ENCODE measurements around the gene SP6. TPM values are rescaled to one million over a fixed set of nuclear protein-coding genes. Genes with fewer than 3 reads are reported as not detected.

SP6 gene
- total RNA-seq, 2 experiments from 2014 or later: not detected

DNA sequence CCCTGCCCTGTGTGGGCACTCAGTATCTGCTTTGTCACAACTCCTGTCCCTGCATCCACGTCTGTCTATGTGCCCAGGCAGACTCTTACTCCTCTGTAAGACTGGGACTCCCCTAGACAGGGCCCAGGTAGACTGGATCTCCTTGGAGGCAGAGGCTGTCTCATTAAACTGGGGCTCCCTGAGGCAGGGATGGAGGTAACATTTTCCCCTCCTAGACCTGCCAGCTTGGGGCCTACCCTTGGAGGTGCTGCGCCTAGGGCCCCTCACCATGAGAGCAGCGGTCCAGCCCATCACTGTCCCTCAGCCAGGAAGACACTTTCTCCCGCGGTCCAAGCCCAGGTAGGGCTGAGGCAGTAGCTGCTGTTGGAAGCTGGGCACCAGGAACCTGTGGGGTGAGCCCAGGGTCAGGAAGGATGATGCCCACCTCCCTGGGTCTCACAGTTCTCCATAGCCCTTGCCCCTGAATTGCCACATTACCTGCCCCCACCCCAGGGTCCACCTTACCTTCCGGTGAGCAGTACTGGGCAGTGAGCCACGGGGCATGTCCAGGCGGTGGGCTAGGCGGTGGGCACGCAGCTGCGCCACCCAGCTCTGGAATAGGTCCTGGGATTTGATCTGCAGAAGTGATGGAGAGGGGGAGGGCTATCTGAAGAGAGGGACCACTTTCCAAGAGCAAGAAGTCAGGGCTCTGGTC lies 32.8 kb downstream of the SP6 start:
- Mint-ChIP-seq H3K36me3 (peaks cover 2% of the 10 kb centered on the region), H3K9me3 (no peaks in the 10 kb centered on the region), H3K27me3 (no peaks in the 10 kb centered on the region), H3K4me3 (no peak overlapping the region), H3K4me1 (peaks cover 18% of the 10 kb centered on the region), H3K27ac (no peak overlapping the region)
- DNase-seq: no peak

DNA sequence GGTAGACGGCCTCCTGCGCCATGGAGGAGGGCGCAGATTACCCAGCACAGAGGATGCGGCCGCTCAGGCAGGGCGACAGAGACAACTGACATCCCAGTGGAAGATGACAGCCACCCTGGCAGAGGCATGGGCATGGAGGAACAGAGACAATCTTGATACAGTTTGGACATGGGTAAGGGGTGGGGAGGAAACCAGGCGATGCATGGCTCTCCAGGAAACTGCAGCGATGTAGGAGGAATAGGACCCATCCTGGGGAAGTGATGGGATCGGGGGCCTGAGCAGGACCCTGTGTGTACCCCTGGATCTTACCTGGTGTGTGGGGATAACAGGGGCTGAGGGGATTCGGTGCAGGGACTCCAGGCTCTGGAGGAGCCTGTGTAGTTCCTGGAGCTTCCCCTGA lies 34.0 kb downstream of the SP6 start:
- Mint-ChIP-seq H3K27ac (no peak overlapping the region), H3K36me3 (peaks cover 2% of the 10 kb centered on the region), H3K4me3 (no peak overlapping the region), H3K9me3 (no peaks in the 10 kb centered on the region), H3K27me3 (no peaks in the 10 kb centered on the region), H3K4me1 (peaks cover 11% of the 10 kb centered on the region)
- DNase-seq: no peak

DNA sequence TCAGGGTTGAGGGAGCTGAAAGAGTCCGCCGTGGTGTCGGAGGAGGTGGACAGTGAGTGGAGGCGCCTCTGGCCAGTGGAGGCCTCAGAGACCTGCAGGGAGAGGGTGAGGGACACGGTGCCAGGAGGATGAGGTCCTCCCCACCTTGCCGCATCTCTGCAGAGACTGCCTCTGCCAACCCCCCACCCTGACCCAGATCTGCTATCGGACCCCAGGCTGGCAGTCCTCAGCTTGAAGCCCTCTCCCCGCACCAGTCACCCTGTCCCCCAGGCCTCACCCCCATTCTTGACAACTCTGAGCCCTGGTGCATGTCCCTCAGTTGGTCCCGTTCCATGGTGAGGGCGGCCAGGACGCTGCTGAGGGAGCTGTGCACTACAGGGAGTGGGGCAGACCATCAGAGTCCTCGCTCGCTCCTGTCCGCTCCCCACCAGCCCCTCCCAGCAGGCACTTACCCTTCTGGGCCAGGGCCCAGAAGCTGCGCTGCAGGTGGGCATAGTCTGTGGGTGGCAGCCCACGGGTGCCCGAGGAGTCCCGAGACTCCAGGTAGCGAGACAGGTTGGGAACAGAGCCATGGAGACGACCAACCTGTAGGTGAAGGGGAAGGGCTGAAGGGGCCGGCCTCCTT lies 34.7 kb downstream of the SP6 start:
- H3K9me3 Mint-ChIP-seq: no peaks in the 10 kb centered on the region
- peaks cover 9% of the 10 kb centered on the region for H3K4me1 Mint-ChIP-seq
- no peak for DNase-seq
- no peak overlapping the region for H3K4me3 Mint-ChIP-seq
- peaks cover 2% of the 10 kb centered on the region for H3K36me3 Mint-ChIP-seq
- no peaks in the 10 kb centered on the region for H3K27me3 Mint-ChIP-seq
- no peak overlapping the region for H3K27ac Mint-ChIP-seq

DNA sequence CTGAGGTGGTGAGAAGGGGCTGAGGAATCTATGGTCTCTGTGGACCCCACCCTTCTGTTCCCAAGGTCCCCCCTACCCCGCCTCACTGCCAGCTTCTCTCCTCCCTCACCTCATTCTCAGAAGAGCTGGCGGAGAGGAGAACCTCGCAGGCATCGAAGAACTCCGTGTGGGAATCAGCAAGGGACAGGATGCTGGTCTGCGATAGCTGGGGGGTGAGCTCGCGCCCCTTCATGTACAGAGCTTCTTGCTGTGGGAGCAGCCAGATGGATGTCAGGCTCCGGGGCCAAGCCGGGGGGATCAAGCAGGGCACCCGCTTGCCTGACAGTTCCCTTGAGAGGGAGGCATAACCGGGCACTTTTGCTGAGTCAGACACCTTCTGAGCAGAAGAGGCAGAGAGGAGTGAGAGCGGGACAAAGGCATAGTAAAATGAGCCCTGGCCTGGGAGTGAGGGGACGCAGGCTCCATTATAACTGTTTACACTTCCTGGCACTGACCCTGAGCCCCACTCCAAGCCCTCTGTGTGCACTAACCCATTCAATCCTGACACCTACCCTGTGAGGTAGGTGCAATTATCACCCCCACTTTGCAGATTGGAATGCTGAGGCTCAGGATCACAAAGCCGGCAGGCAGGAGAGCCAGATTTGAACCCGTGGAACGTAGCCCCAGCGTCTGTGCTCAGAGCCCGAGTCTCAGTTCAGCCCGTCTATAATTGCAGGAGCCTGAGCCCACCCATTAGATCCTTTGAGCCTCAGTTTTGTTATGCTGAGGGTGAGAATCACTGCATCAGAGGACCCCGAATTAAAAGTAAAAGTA lies 35.7 kb downstream of the SP6 start:
- no peak for DNase-seq
- Mint-ChIP-seq H3K9me3 (no peaks in the 10 kb centered on the region), H3K27me3 (no peaks in the 10 kb centered on the region), H3K4me1 (peaks cover 4% of the 10 kb centered on the region), H3K36me3 (peaks cover 2% of the 10 kb centered on the region), H3K27ac (no peak overlapping the region), H3K4me3 (no peak overlapping the region)

DNA sequence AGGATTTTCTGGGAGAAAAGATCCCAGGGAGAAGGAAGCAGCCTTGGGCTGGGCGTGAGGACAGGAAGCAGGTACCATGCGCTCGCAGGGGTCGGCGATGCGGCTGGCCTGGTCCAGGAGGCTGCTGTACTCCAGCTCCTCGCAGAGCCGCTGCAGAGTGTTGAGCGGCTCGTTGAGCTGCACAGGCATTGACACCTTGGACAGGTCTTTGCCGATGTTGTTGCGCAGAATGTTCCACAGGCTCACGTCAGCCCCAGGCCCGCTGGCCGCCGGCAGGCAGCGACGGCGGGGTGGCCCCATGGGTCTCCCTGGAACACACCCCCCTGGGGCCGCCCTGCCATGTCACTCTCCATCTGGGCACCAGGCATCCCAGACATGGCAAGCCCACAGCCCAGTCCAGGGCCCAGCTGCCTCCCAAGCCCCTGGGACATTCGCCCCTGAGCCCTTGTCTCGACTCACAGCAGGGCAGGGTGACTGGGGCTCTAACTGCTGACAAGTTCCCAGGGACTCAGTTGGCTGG lies 37.4 kb downstream of the SP6 start:
- Mint-ChIP-seq H3K4me3 (no peak overlapping the region), H3K9me3 (no peaks in the 10 kb centered on the region), H3K4me1 (peaks cover 7% of the 10 kb centered on the region), H3K36me3 (peaks cover 2% of the 10 kb centered on the region), H3K27me3 (no peaks in the 10 kb centered on the region), H3K27ac (no peak overlapping the region)
- DNase-seq: no peak

DNA sequence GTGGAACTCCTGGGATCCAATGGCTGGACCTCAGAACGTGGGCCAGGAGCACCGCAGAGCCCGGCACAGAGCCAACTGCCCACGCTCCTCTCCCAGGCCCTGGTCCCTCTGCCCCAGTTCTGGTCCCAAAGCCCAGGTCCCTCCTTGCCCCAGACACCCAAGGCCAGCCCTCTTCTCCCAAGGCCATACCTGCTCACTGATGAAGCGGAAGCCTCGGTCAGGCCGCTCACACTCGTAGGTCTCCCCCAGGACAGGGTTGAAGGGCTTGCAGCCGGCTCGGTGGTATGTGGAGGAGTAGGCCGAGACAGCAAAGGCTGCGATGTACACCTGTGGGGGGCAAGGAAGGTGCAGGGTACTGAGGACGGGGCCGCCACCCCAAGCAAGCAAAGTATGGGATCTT lies 37.9 kb downstream of the SP6 start:
- H3K4me3 Mint-ChIP-seq: no peak overlapping the region
- peaks cover 7% of the 10 kb centered on the region for H3K4me1 Mint-ChIP-seq
- no peaks in the 10 kb centered on the region for H3K27me3 Mint-ChIP-seq
- H3K9me3 Mint-ChIP-seq: no peaks in the 10 kb centered on the region
- DNase-seq: no peak
- H3K36me3 Mint-ChIP-seq: peaks cover 2% of the 10 kb centered on the region
- H3K27ac Mint-ChIP-seq: no peak overlapping the region

DNA sequence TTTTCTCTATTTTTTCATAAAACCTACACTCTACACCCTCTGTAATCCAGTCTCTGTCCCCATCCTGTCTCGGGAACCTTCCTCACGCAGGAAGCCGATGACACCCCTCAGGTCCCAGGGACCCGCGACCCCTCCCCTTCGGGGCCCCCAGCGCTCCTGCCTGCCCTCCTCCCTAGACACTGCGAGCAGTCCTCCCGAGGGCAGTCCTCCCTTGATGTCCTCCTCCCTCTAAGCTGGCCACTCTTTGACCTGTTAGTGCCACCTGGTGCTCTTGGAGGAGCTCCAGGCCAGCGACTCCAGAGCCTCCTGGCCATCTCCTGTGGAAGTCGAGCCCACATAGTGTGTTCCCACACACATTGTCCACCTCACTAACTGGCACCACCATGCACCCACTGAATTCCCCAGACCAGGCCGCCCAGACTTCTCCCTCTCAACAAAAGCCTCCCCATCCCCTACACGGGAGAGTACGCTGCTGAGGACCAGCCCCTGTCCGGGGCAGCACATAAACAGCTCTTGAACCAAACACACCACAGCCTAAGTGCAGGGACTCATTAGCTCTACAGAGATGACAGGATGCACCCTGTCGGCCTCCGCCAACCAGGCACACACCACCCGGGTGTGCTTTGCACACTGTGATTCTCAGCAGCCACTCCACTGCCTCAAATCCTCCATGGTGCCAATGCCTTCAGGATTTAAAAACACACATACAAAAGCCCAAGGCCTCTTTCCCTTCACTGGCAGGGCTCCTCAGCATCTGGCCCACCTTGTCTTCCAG lies 38.6 kb downstream of the SP6 start:
- H3K9me3 Mint-ChIP-seq: no peaks in the 10 kb centered on the region
- DNase-seq: no peak
- H3K27me3 Mint-ChIP-seq: no peaks in the 10 kb centered on the region
- peaks cover 2% of the 10 kb centered on the region for H3K36me3 Mint-ChIP-seq
- no peak overlapping the region for H3K27ac Mint-ChIP-seq
- peaks cover 7% of the 10 kb centered on the region for H3K4me1 Mint-ChIP-seq
- no peak overlapping the region for H3K4me3 Mint-ChIP-seq

DNA sequence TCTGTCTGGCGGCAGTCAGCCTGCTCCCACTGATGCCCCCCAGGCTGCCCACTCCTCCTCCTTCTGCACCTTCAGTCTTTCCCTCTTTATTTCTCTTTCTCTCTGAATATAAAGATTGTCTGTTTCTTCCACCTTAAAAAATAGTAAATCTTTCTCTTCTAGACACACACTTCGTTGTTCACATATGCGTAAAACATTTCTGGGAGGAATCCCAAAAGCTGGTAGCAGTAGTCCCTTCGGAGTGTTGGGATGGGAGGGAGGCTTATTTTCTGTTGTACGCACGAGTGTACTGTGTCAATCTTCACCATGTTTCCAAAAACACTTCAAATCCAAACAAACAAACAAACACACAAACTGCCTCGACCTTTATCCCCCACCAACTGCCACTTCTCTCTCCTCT lies 39.3 kb downstream of the SP6 start:
- no peak for DNase-seq
- Mint-ChIP-seq H3K36me3 (no peaks in the 10 kb centered on the region), H3K9me3 (no peaks in the 10 kb centered on the region), H3K27me3 (no peaks in the 10 kb centered on the region), H3K4me3 (no peak overlapping the region), H3K4me1 (peaks cover 7% of the 10 kb centered on the region), H3K27ac (peak overlapping the region; percentile 21)

DNA sequence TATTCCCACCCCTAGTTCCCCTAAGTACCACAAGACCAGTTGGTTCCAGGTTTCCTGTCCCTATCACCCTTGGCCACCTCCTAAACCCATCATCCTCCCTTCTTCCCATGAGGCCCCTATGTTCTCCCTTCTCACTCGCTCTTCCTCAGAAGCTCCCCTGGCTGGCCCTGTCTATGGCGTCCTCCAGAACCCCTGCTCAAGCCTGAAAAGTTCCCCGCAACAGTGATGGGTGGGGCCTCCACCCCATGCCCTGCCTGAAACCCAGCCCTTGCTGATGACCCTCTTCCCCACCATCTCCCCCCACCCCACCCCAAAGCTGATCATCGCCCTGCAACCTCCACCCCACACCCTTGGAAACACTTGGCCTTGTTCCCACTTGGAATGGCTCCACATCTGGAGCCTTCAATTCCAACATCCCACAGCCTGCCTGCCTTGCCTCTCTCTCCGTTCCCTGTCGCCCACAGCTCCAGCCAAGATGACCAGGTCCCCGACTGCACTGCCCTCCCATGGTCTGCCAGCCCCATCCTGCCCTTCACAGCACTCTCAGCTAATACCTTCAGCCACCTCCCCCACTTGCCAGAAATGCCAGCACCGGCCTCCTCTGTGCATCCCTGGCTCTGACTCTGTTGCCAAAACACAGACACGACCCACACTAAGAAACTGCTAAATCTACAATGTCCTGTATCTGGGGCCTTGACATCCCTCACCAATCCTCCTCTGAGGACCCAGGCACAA lies 39.9 kb downstream of the SP6 start:
- peak overlapping the region; percentile 43 for H3K27ac Mint-ChIP-seq
- no peaks in the 10 kb centered on the region for H3K36me3 Mint-ChIP-seq
- no peaks in the 10 kb centered on the region for H3K27me3 Mint-ChIP-seq
- no peak overlapping the region for H3K4me3 Mint-ChIP-seq
- H3K4me1 Mint-ChIP-seq: peaks cover 7% of the 10 kb centered on the region
- H3K9me3 Mint-ChIP-seq: no peaks in the 10 kb centered on the region
- no peak for DNase-seq

DNA sequence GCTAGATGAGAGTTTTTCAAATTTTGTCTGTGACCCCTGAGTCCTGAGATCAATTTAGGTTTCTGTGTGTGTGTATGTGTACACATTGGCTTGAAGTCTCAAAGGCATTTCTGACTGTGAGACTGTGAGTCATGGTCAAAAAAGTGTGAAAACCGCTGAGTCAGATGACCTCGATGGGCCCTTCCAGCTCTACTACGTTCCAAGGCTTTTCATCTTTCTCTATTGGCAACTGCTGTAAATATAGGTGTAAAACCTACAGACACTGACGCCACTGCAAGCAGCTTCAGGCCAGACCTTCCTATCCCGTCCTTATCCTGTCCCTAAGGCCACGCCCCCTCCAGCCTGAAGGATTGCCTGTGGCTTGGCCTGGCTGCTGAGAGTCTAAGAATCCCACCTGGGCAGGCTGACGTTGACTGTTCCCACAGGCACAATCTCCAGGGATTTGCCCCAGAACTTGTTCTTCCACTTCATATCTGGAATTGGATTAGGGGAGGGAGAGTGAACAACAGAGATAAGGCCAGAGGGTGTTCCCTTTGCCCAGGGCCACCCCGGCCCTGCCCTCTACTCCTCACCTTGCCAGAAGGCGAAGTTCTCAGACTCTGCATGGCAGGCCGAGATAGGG lies 40.7 kb downstream of the SP6 start:
- DNase-seq: no peak
- Mint-ChIP-seq H3K4me3 (no peak overlapping the region), H3K36me3 (no peaks in the 10 kb centered on the region), H3K9me3 (no peaks in the 10 kb centered on the region), H3K27ac (peak overlapping the region; percentile 54), H3K27me3 (no peaks in the 10 kb centered on the region), H3K4me1 (peaks cover 7% of the 10 kb centered on the region)

DNA sequence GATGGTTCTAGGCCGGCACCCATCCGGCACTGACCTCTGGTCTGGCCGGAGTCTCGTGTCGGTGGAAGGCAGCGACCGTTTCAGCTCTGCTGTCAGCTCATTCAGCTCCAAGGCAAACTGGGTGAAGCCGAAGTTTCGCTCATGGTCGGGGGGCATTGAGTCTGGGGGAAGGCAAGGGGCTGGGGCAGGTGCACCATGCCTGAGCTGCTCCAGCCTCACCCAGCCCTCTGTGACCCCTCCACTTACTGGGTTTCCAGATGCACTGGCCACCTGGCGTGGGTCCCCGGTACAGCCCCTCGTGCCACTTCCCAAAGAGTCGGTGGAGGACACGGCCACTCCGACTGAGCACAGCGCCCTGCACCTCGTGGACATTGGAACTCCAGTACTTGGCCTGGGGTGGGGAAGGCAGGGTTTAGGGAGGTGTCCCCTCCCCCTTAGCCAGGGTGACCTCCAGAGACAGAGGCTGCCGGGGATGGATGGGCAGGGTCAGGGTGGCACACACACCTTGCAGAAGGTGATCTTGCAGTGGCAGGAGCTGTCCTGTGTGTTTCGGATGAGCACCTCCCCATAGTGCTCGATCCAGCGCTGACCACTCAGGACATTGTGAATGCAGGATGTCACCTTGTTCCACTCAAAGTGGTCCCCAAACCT lies 42.0 kb downstream of the SP6 start:
- no peaks in the 10 kb centered on the region for H3K36me3 Mint-ChIP-seq

DNA sequence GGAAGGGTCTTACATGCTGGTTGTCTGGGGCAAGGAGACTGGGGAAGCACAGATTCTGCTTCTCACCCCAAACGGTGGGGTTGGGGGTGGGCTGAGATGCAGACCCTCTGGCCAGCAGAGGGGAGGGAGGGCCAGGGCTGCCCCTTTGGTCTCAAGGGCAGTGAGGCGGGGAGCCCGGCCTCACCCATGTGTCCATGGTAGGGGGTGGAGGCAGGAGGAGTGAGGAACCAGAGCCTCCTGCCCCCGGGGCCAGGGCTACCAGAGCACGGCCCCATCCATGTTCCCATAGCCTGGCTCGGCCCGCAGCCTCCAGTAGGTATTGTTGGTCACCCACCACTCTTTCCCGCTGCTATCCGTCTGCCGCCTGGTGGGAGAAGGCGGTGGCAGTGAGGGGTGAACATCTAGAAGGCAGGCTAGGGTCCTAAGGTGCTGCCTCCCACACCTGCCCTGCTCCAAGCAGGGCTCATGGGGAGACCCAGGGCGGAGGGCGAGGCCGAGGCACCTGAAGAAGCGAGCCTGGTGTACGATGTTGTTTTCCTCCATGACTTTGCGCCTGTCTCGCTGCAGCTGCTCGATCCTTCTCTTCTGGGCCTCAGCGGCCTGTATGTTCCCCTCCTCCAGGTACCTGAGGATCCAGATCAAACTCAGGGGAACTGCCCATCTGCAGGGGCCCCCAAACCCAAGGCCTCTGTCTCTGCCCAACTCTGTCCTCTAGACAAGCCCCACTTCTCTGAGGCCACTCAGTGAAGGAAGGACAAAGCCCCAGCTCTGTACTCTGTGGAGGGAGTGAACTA lies 42.7 kb downstream of the SP6 start:
- no peaks in the 10 kb centered on the region for H3K27me3 Mint-ChIP-seq
- H3K9me3 Mint-ChIP-seq: no peaks in the 10 kb centered on the region
- H3K27ac Mint-ChIP-seq: no peak overlapping the region
- no peak for DNase-seq
- H3K4me1 Mint-ChIP-seq: peaks cover 7% of the 10 kb centered on the region
- H3K36me3 Mint-ChIP-seq: no peaks in the 10 kb centered on the region
- no peak overlapping the region for H3K4me3 Mint-ChIP-seq

More for the DNA sequence above, 42.0 kb downstream of the SP6 start:
- DNase-seq: no peak
- no peak overlapping the region for H3K27ac Mint-ChIP-seq
- H3K4me3 Mint-ChIP-seq: no peak overlapping the region
- no peaks in the 10 kb centered on the region for H3K27me3 Mint-ChIP-seq
- no peaks in the 10 kb centered on the region for H3K9me3 Mint-ChIP-seq
- peaks cover 7% of the 10 kb centered on the region for H3K4me1 Mint-ChIP-seq

DNA sequence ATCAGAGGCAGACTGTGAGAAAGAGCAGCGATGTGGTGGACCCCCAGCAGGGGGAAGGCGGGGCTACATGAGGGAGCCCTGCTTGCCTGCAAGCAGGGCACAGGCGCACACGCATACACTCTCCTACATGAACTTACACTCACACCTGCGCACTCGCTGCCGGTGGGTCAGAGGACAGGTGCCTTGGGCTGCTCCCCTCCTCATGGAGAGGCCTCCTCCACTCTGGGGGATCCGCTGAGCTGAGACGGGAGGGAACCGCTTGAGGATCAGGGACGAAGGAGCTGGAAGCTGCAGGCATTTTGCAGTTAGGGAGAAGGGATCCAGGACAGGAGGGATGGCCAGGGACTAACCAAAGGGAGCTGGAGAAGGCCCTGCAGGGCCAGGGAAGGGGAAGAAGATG lies 43.5 kb downstream of the SP6 start:
- Mint-ChIP-seq H3K9me3 (no peaks in the 10 kb centered on the region), H3K4me3 (no peak overlapping the region), H3K36me3 (no peaks in the 10 kb centered on the region), H3K27me3 (no peaks in the 10 kb centered on the region), H3K27ac (no peak overlapping the region), H3K4me1 (peaks cover 7% of the 10 kb centered on the region)
- DNase-seq: no peak
